DMS79 treated with DMSO at 0.1 percent for 48 hours (cell line): ENCODE measurements around the gene SNRNP200.
"Not testable (repeated sequence)": the region's sequence is repeated elsewhere in the genome, so short reads cannot be mapped to it uniquely, and the experiment has no call there.

ENCODE experiments used
- DNase-seq: peaks from one replicate; lab custom pipeline; 2025; lab: John Stamatoyannopoulos, UW

Gene SNRNP200

DNA sequence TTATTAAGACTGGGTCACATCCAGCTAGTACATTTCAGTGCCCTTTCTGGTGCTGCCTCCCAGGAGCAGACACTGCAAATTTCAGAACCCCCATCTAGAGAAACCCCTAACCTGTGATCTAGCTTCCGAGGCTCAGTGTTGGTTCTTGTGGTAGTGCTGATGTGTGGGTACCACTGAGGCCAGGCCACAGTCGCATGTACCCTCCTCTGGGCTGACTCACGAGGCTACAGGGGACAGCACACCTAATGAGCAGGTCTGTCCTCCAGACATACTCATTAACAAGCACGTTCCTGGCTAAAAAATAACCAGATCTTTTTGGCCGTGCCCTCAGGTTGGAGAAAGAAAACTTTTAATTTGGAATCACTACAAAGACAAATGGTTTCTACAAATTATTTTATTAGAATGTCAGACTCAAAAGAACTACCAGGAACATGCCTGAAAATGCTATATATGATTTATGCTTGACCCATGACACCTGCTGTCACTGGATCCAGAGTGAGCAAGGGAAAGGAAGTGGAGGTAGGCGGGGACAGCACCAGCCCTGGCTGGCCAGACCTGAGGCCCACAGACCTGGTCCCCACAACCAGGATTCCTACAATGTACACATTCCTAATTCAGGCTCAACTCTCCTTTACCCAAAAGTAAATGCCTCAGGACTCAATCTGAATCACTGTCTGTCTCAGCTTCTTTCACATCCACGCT lies 30.8 kb downstream of the SNRNP200 start:
- DNase-seq, result no peak

DNA sequence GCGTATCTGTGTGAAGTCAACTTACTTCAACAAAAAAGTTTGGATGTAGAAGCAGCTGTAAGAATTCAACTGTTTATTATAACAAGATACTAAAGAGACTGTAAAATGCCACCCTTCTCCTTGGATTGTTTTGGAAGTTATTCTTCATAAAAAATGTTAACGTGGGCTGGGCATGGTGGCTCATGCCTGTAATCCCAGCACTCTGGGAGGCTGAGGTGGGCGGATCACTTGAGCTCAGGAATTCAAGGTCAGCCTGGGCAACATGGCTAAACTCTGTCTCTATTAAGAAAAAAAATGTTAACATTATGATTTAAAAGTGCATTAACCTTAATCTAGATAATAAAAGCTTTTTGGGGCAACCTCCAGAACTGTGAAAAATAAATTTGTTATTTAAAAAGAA lies 31.6 kb downstream of the SNRNP200 start:
- no peak for DNase-seq

DNA sequence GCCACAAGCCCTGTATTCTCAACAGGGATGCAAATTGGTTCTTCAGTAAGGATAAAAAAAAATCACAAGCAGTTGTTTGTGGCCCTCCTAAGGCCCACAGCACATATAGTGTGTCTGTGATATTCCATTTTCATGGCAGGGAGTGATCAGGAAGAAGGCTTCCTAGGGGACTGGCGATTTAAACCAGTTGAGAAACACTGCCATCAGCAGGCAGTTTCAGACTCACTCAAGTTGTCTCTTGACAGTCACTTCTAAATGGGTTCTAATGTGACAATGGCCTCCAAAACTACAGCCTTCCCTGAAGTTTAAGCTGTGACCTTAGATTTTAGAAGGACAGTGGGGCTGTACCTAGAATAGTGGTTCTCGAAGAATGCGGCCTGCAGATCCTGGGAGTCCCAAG lies 33.4 kb downstream of the SNRNP200 start:
- DNase-seq, result no peak

DNA sequence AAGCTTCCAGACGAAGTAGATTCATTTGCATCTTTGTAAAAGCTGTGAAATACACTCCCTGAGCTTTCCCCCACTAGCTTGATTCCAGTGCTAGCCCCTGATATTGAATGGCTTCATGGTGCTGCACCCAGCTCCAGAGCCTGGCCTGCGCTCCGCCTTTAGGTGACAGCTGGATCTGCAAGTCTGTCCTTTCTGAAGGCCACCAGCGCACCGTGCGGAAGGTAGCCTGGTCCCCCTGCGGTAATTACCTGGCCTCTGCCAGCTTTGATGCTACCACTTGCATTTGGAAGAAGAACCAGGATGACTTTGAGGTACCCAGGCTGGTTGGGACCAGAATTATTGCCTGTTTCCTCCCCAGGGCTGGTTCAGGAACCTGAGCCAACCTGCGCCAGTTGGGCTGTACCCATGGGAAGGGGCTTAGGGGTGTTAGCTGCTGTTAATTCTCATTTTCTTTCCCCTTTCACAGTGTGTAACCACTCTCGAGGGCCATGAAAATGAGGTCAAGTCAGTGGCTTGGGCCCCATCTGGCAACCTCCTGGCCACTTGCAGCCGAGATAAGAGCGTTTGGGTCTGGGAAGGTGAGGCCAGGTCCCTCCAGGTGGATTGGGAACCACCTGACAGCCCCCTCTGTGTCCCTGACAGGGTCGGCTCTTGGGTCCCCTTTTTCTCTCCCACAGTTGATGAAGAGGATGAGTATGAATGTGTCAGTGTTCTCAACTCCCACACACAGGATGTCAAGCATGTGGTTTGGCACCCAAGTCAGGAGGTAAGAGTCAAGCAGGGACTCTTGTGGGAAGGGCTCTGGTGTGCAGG lies 38.0 kb downstream of the SNRNP200 start:
- no peak for DNase-seq

DNA sequence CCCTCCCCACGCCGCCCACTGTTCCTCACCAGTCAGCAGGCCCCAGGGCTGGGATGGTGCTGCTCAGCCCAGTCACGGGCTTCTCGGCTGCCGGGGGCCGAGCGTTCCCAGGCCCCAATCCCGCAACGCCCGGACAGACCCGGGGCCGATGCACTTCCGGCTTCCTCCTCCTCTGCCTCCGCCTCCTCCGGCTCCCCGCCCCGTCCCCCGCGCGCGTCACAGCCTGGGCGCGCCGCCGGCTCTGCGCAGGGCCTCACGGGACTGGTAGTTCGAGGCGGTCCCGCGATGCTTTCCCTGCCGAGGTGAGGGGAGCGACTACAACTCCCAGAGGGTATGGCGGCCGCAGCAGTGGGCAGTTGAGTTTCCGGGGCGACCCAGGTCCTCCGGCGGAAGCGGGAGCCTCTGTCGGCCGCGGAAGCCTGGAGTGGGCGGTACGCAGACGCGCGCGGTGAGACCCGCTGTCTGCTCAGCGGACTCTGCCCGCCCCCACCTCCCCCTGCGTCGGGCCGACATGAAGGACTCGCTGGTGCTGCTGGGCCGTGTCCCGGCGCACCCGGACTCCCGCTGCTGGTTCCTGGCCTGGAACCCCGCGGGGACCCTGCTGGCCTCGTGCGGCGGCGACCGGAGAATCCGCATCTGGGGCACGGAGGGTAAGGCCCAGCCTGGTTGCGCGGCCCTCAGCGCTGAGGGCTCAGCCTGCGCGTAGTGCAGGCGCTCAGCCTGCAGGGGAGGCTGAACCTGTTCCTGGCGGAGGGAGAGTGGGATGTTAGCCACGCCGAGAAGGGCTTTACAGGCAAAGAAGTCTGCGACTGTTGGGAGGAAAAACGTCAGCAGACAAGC lies 39.3 kb downstream of the SNRNP200 start, which contains the start of the genes CIAO1 and TMEM127:
Gene CIAO1 (plus strand): TSS at position 386 of the 840 bp plus-strand sequence. CDS start 126 bp downstream, at position 512.
Gene TMEM127 (minus strand): TSS at position 158 of the 840 bp plus-strand sequence. CDS start 616 bp downstream, outside the sequence.
- DNase-seq, result peak; percentile 97

DNA sequence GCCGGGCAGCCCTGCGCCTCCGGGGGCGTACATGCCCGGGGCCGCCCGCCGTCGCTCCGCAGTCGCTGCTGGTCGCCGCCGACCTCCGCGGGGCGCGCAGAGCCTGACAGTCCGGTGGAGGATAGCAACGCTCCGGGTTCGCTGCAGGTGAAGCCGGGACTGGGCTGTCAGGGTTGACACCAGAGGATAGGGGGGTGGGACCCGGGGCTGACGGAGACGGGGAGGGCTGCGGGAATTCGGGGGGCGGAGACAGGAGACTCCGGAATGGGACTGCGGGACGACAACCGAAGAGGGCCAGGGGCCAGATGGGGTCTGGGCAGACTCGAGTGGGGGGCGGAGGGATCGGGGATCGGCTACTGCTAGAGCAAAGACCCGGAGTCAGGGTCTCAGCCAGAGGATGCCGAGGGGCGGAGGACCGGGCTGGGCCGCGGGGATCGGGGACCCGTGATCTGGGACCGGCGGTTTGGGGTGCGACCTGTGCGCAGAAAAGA lies 40.0 kb downstream of the SNRNP200 start:
- peak; percentile 62 for DNase-seq

DNA sequence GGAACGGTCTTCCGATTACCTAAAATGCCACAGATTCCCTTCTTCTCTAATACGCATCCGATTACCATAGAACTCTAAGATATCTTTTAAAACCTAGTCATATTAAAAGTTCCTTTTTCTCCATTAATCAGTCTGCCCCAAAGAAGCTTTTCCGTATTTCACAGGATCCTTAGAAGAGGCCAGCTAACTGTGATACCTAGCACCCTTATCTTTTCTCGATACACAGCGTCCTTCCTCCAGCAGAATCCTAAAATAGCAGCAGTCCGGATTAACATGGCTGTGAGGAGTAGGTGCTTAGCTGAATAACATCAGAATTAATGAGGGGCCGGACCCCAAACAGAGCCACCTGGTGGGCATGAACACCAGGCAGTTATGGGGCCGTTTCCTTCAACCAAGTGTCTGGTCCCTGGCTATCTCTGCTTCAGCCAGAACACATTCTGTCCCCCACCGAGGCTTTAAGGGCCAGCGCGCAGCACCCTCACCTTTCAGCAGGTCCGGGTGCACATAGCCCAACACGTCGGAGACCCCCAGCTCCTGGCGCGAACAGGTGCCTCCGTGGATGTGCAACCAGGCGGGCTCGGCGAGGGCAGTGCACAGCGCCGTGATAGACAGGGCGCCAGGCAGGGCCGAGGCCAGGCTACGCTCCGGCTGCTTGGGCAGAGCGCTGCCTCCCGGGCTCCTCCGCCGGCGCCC lies 40.5 kb downstream of the SNRNP200 start:
- DNase-seq, result peak; percentile 51

DNA sequence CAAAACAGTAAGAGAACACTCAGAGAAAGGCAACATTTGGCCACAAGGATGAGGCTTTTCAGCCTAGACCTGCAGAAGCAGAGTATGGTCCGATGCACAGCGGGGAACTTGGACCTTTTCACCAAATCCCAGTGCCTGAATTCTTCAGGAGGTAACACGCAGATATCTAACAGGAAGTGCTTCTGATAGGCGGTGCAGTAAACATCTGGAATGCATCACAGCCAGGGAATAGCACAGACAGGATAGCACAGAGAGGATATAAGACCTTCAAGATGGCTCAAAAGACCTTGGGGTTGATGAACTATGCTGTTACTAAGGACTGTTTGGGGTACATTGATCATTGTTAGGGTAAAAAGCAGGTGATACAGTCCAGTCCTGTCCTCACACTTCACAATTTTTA lies 41.3 kb downstream of the SNRNP200 start:
- DNase-seq, result no peak

DNA sequence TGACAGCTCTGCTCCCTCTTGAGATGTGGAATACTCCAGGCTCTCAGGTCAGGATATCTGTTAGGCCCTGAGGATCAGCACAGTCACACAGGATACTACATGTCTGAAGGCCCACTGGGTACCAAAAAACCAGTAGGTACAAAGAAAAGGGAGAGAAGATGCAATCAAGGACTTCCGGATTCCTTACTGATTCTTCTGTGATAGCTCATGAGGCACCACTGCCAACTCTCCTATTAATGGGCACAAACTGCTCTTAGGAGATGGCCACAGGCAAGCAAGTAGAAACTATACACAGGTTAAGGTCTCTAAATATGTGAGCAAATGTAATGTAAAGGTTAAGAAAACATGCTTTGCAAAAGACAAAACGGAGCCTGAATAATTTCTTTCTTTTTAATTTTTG lies 43.0 kb downstream of the SNRNP200 start:
- DNase-seq, result no peak

DNA sequence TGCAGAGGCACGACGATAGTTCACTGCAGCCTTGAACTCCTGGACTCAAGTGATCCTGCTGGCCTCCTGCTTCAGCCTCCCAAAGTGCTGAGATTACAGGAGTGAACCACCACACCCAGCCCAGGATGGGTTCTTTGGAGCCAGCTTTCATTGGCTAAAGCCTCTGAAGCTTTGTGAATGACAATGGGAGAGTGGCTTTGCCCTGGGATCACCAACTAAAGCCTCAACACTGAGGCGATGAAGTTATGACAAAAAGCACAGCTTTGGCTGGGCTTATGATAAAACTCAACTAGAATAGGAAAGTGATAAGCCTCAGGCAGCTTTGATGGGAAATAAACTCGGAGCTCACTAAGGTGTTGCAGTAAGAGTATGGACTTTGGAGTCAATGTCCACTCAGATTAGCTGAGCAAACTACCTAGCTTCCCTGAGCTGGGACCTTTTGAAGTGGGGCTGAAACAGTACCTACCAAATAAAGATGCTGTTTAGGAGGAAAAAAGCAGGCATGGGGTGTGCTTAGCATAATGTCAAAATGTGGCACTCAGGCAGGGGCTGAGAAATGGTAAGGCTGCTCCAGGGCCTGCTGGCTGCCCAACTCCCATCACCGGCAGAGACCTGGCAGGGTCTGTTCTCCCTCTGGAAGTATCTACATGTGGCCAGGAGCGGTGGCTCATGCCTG lies 43.9 kb downstream of the SNRNP200 start:
- no peak for DNase-seq

DNA sequence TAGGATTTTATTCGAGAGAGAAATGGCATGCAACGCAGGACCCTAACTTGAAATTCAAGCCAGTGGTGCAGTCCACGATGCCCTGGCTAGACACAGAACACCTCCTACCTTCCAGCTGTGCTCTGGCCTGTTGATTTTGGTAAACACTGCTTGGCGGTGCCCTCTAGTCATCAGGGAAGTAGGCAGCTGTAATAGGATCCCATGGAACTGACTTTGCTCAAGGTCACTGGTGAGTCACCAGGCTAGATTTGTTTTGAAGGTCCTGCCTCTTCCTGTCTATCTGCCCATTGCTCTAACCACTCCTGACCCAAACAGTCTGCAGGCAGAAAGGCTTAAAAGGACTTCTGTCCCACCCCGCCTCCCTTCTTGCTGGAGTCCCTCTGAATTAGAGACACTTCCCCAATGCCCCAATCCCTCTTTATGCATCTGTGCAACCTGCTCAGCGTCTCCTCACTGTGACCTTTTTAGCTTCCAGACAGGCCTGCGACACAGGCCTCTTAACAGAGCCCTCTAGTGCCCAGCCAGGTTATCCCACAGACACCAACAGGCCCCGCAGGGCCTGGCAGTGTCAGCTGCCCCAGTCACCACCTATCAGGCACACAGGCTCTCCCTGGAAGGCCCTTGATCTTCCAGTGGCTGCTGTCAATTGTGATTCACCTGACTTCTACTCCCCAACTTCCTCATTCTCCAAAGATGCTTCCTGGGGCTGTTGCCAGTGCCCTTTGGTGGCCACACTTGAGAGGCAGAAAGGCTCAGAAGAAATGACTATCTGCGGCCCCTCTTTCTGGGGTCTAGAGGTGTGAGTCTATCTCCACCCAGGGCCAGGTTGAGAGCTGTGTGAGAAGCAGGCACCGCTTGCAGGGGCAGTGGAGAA lies 44.7 kb downstream of the SNRNP200 start:
- peak; percentile 23 for DNase-seq

DNA sequence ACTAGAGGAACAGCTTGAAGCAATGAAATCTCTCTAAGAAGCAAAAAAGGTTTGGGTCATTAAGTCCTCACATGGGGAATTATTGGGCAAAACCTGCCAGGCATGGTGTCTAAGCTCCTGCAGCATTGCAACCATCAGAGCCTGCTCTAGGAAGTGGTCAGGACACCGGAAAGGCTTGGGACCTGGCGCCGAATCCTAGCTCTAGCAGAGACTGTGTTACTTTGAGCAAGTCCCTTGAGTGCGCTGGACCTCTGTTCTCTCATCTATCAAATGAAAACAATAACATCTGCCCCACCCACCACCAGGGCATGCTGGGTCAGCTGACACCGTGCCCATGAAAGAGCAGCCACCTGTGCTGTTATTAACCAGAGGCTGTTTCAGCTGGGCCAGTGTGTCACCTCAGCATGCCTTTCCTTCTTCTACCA lies 45.8 kb downstream of the SNRNP200 start:
- no peak for DNase-seq

DNA sequence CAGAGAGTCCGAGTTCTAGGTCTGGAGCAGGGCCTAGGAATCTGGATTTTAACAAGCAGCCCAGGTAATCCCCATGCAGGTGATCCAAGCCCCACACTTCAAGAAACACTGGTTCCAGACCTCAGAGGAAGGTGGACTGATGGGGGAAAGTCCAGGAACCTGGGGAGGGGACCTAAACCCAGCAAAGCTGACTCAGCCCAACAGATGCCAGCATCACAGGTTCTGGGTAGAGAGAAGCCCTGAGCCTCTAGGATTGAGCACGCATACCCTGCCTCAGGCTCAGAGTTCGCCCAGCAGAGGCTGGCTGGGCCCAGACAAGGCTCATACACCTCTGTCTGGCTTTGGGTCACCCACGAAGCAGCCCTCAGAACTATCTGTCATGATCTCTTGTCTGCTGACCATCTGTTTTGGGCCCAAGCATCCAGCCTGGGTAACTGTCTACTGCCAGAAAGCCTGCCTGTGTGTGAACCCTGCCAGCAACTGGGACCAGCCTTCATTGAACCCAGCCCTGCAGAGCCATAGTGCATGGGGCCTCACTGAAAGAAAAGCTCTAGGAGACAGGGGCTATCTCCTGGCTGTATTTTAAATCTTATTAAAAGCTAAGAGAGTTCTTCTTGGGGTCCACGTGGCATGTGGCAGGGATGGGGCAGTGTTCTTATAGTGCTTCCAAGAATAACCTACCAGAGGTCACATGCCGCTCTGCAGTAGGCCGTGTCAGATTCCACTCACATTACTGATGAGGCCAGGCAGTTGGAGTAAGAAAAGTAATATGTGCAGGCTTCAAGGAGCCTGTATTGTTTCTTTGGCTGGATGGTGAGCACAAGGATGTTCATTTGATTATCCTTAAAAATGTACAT lies 47.0 kb downstream of the SNRNP200 start:
- DNase-seq, result no peak

DNA sequence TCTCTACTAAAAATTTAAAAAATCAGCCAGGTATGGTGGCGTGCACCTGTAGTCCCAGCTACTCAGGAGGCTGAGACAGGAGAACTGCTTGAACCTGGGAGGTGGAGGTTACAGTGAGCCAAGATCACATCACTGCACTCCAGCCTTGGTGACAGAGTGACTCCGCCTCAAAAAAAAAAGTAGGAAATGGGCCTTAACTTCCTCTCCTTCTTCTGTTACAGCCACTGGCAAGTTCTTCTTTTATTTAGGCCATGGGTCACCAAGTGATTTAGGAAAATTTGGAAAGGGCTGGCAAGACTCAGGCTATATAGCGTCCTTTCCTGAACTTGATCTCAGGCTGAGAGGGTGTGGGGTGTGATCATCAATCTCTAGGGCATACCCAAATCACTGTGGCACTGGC lies 47.6 kb downstream of the SNRNP200 start:
- DNase-seq, result not testable (repeated sequence)

DNA sequence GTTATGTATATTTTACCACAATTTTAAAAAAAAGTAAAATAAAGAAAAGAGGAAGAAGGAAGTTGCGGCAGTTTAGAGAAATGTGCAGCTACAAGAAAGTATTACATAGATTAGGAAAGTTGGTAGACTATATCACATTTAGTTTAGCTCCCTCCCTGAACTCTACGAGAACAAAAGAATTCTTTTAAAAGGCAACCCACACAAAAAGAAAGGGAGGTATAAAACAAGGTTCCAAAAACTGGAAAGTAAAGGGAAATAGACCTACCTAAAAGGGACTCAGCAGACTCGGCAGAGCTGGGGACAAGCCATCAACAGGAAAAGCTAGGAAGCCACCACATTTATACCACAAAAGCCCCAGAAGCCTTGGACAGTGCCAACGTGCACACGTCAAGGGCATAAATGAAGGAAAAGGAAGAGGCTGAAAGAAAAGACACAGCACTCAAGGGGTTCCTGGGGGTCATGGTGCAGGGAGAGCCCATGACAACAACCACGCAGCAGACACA lies 48.7 kb downstream of the SNRNP200 start:
- no peak for DNase-seq

DNA sequence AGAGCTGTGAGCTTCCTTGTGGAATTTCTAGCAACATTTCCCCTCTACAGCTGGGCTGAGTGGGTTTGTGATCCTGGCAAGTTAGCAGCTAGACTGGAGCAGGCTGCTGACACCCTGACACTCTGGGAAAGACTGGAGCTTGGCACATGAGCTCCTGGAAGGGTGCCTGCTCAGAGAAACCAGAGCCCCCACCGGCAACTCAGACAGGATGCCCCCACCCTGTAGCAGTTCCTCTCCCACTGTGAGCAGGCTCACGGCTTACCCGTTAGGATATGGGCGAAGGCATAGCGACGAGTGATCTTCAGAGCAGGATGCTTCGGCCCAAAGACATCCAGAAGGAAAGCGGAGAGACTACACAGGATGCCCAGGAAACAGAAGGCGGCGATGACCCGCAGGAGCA lies 50.8 kb downstream of the SNRNP200 start:
- no peak for DNase-seq

DNA sequence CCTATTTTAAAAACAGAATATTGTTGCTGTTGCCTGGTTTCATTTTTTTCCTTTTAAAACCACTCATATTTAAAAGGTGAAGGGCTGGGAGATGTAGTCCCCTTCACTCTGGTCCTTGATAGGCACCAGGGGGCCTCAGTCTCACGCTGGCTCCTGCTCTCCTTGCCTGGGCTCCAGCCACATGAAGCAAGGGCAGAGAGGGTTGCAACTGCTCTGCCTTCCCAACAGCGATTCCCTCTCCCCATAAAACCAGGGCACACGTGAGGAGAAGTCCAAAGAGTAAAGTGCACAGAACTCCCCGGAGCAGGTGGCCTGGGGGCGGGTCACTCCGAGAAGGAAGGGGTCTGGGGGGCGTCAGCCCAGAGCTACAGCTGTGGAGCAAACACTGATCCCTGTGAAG lies 52.3 kb downstream of the SNRNP200 start:
- DNase-seq, result no peak

DNA sequence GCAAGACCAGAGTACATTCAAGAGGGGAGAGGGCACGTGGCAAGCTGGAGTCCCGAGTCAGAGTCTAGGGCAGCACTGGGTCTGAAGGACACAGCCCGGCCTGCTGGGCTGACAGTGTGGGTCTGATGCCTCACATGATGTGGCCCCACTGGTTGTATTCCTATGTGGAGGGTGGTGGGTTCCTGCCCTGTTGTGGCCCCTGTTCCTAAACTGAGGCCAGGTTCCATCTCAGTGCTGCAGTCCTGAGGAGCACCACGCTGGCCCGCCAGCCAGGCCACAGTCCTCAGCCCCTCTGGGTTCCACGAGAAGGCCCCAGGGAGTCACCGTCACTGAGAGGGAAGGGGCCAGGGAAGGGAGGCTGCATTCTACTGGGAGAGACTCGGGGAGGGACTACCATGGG lies 52.8 kb downstream of the SNRNP200 start:
- DNase-seq, result no peak
